Tibial nerve (tissue), 4 donors: ENCODE results near the gene HUNK.

ENCODE experiments used
- CTCF ChIP-seq, 5 experiments: fragments of 200-600 bp in 3 of 5; fragments of 450-650 bp in 2 of 5; sonication (generic) in 3 of 5; IDR thresholded peaks; one replicate each; pipeline ENCODE4 v1.5.1; 2016 to 2019; ENCODE audit warnings: antibody characterized with exemption in 5 of 5, mild to moderate bottlenecking in 3 of 5, moderate library complexity in 2 of 5
- EP300 ChIP-seq, 2 donors: sonication (generic); formaldehyde crosslinking; IDR thresholded peaks; one replicate each; pipeline ENCODE4 v1.6.1; 2017; ENCODE audit warnings: antibody characterized with exemption in 2 of 2, mild to moderate bottlenecking in 1 of 2
- POLR2A ChIP-seq, 2 donors: fragments of 450-650 bp; IDR thresholded peaks; one replicate each; pipeline ENCODE4 v1.6.1; 2017; ENCODE audit warnings: antibody characterized with exemption in 2 of 2, mild to moderate bottlenecking in 2 of 2, moderate library complexity in 2 of 2

- no peak for TF ChIP-seq CTCF (IDR thresholded peaks at IDR 0.05)
- no peak for TF ChIP-seq POLR2A (IDR thresholded peaks at IDR 0.05)
- TF ChIP-seq EP300 (IDR thresholded peaks at IDR 0.05) = no peak
These were observed 59.6 kb downstream of the HUNK start for GRCh38 chr21:31932470-31932764.
